Immature natural killer cell (primary cell): ENCODE data around the gene TEX36. TPM values are rescaled to one million over a fixed set of nuclear protein-coding genes. Genes with fewer than 3 reads are reported as not detected.
"Not testable (repeated sequence)": the region's sequence is repeated elsewhere in the genome, so short reads cannot be mapped to it uniquely, and the experiment has no call there.

Experiments
- DNase-seq, 3 donors: peaks; one replicate each; pipeline ENCODE4 v3.0.0; 2022; ENCODE audit warnings: mixed read lengths in 1 of 3
- H3K27ac Mint-ChIP-seq, 6 donors: one replicate each; pipeline ENCODE4 v1.8.0; 2020; ENCODE audit warnings: mixed read lengths in 6 of 6, mild to moderate bottlenecking in 5 of 6, inconsistent platforms in 4 of 6, moderate library complexity in 3 of 6
- H3K27me3 Mint-ChIP-seq, 3 donors: one replicate each; pipeline ENCODE4 v1.8.0; 2020 to 2021; ENCODE audit warnings: low read depth in 3 of 3, mild to moderate bottlenecking in 3 of 3, mixed read lengths in 3 of 3, moderate library complexity in 3 of 3, inconsistent platforms in 1 of 3
- H3K36me3 Mint-ChIP-seq, 3 donors: one replicate each; pipeline ENCODE4 v1.8.0; 2020; ENCODE audit warnings: mixed read lengths in 3 of 3, inconsistent platforms in 2 of 3, mild to moderate bottlenecking in 2 of 3
- H3K4me1 Mint-ChIP-seq, 2 donors: one replicate each; pipeline ENCODE4 v1.8.0; 2020; ENCODE audit warnings: inconsistent platforms in 2 of 2, mild to moderate bottlenecking in 2 of 2, mixed read lengths in 2 of 2, moderate library complexity in 1 of 2
- H3K4me3 Mint-ChIP-seq, 5 donors: one replicate each; pipeline ENCODE4 v1.8.0; 2020; ENCODE audit warnings: mild to moderate bottlenecking in 5 of 5, mixed read lengths in 5 of 5, inconsistent platforms in 3 of 5, moderate library complexity in 3 of 5
- H3K9me3 Mint-ChIP-seq, 6 donors: one replicate each; pipeline ENCODE4 v1.8.0; 2020; ENCODE audit warnings: mild to moderate bottlenecking in 6 of 6, mixed read lengths in 6 of 6, inconsistent platforms in 4 of 6, moderate library complexity in 3 of 6
- polyA plus RNA-seq, 3 donors: library from polyadenylated mRNA; unstranded; fragments of 300-500 nt; fragmentation: Illumina TruSeq; gene quantifications; one replicate each; pipeline ENCODE4 v1.2.3, GENCODE V29; 2021

The TEX36 gene
- polyA plus RNA-seq, 3 donors from 2014 or later: not detected

DNA sequence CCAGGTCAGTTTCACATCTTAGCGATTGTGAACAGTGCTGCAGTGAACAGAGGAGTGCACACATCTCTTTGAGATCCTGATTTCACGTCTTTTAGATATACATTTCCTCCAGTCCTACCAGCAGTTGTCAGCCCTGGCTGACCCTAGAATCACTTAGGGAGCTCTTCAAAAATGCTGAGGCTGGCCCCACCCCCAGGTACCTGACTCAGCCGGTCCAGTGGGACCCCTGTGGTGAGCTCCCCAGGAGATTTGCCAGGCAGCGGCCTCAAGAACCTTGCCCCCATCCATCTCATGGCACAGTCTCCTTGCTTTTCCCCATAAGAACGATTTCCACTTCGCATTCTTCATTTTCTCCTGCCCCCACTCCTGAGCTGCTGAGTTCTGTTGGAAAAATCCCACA, 45.5 kb downstream of the TEX36 start:
- no peaks in the 10 kb centered on the region for H3K4me1 Mint-ChIP-seq
- H3K36me3 Mint-ChIP-seq: no peaks in the 10 kb centered on the region
- H3K27ac Mint-ChIP-seq: no peak overlapping the region
- no peak overlapping the region for H3K4me3 Mint-ChIP-seq
- DNase-seq: no peak
- no peaks in the 10 kb centered on the region for H3K9me3 Mint-ChIP-seq
- H3K27me3 Mint-ChIP-seq: peaks cover 6 to 12% (median 11%) of the 10 kb centered on the region in 3 donors

DNA sequence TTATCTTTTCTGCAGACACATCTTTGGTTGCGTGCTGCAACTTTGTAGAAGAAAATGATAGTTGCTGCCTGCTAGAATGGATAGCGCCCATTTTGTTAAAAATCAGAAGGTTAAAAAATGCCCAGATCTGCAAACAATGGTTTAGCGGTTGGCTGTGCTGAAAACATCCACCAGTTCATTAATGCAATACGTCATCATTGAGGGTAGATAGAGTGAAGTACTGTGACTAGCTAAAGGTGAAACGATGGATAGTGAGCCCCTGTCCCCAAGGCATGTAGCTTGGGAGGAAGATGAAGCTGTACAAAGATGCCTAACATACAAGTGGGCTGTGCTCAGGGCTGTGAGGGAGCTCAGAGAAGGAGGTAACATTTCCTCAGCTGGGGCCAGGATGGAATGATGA, 48.4 kb downstream of the TEX36 start:
- Mint-ChIP-seq H3K4me1 (no peaks in the 10 kb centered on the region), H3K27ac (no peak overlapping the region), H3K36me3 (no peaks in the 10 kb centered on the region), H3K4me3 (no peak overlapping the region), H3K9me3 (no peaks in the 10 kb centered on the region), H3K27me3 (peaks cover 6 to 14% (median 8%) of the 10 kb centered on the region in 3 donors)
- DNase-seq: no peak

DNA sequence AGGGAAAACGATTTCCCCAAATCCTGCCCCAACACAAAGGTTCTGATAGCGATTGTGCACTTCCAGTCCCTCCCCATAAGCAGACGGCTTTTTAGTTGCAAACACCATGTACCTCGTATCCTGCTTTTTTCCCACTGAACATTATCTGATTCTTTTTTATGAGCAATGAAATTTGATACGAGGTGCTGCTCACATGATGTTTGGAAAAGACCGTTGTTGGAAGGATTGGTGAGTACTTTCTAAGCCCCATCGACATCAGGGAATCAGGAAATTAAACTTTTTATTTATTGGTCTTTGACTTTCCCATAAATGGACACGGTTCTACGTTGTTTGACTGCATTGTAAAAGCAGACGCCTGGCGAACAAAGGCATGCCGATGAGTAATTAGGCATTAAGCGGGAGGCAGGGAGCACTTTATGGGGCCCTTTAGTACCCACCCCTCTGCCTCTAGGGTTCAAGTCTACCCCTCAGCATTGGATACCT, 49.4 kb downstream of the TEX36 start:
- no peak for DNase-seq
- Mint-ChIP-seq H3K27me3 (peaks cover 6 to 11% (median 8%) of the 10 kb centered on the region in 3 donors), H3K27ac (no peak overlapping the region), H3K36me3 (no peaks in the 10 kb centered on the region), H3K9me3 (no peaks in the 10 kb centered on the region), H3K4me3 (no peak overlapping the region), H3K4me1 (no peaks in the 10 kb centered on the region)

DNA sequence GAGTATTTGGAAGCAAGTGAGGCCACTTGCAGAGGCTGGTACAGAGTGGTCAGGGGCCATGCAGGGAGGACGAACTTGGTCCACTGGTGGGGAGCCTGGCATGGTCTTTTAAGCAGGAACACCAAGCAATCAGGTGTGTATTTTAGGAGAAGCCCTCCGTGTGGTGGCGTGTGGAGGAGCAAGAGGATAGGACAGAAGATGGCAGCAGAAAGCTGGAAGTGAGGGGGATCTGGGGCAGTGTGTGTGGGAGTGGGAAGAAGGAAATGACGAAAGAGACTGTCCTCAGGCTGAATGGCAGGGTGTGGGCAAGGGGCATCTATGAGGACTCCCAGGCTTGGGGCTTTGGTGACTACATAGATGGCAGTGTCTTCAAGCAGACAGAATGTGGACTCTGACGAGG, 51.2 kb downstream of the TEX36 start:
- no peak for DNase-seq
- Mint-ChIP-seq H3K9me3 (no peaks in the 10 kb centered on the region), H3K4me1 (no peaks in the 10 kb centered on the region), H3K27ac (no peak overlapping the region), H3K4me3 (no peak overlapping the region), H3K27me3 (peaks cover 4 to 11% (median 7%) of the 10 kb centered on the region in 3 donors), H3K36me3 (no peaks in the 10 kb centered on the region)

DNA sequence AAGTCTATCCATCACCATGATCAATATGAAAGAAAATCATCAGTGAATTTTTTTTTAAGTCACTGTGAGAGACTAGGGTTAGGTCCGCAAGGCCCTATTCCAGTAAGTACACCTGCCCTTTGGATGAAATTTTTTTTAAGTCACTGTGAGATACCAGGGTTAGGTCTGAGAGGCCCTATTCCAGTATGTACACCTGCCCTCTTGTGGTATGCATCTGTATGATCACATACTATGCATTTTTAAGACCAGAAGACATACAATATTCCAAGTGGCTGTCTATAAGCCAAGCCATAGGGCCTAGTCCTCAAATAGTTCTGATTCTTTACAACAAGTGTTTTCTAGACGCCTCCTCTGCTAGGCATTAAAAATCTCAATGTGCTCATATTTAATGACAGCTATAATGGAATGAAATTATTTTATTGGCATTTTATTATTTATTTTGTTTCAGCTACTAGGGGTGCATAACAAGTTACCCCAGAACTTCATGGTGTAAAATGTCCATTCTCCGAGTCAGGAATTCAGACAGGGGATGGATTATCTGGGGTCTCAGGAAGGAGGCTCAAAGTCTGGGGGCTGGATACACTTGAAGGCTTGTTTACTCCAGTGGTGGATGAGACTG, 53.1 kb downstream of the TEX36 start:
- Mint-ChIP-seq H3K4me3 (no peak overlapping the region), H3K4me1 (no peaks in the 10 kb centered on the region), H3K27me3 (peaks cover 7 to 15% (median 8%) of the 10 kb centered on the region in 3 donors), H3K36me3 (no peaks in the 10 kb centered on the region), H3K9me3 (no peaks in the 10 kb centered on the region), H3K27ac (no peak overlapping the region)
- DNase-seq: no peak

DNA sequence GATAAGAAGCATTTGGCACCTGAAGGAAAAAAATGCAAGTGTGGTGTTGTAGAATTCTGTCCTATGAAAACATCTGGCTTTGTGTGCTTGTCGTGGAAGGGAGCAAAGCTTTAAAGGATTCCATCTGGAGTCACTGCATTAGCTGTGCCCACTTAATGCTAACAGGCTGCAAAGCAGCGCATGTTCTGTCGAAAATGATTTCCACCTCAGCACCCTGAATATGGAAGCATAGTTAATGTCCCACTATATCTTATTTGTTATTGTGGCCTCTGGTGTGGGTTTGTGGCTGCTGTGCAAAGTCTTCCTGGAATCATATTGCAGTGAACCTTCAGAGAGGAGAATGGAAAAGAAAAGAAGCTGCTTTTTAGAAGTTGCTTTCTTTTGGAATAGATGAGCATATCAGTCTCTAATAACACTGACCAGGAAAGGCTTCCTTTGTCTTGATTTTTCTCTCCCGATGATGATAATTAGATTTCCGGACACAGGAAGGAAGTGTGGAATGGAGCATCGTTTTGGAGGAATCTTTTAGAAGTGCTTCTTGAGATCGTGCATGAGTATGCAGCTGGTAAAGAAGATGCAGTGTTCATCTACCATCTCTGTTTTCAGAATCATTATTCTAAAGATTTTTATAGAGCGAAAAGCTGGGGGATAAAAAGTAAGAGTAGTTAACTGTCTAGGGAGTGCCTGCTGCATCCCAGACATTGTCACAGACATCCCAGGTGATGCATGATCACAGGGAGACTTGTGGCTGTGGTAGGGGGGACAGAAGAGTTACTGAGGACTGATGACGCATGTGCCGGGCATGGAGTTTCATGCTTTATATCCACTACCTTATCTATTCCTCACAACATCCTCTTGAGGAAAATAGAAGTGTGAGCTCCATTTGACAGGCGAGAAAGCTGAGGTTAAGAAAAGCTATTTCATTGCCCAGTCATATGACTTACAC, 54.6 kb downstream of the TEX36 start:
- no peak overlapping the region for H3K4me3 Mint-ChIP-seq
- H3K9me3 Mint-ChIP-seq: no peaks in the 10 kb centered on the region
- H3K4me1 Mint-ChIP-seq: no peaks in the 10 kb centered on the region
- no peak overlapping the region for H3K27ac Mint-ChIP-seq
- peaks cover 6 to 12% (median 7%) of the 10 kb centered on the region in 3 donors for H3K27me3 Mint-ChIP-seq
- no peak for DNase-seq
- H3K36me3 Mint-ChIP-seq: no peaks in the 10 kb centered on the region

DNA sequence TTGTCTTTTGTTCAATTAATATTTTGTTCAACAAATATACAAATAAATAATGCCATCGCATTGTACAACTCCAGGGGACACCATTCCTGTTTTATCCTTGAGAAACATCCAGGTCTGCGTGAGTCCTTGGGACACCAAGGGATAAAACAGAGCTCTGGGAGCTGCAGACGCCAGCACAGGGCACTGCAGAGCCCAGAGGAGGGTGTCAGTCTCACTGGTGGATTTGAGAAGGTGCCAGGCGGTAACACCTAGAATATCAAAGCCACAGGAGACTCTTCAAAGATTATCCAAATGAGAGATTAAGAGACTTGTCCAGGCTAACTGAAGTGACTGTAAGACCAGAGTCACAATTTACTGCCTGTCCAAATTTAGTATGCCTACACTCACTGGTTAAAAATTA, 55.3 kb downstream of the TEX36 start:
- DNase-seq: no peak
- no peak overlapping the region for H3K4me3 Mint-ChIP-seq
- H3K36me3 Mint-ChIP-seq: no peaks in the 10 kb centered on the region
- H3K27me3 Mint-ChIP-seq: peaks cover 6 to 16% (median 7%) of the 10 kb centered on the region in 3 donors
- no peaks in the 10 kb centered on the region for H3K9me3 Mint-ChIP-seq
- no peaks in the 10 kb centered on the region for H3K4me1 Mint-ChIP-seq
- no peak overlapping the region for H3K27ac Mint-ChIP-seq

DNA sequence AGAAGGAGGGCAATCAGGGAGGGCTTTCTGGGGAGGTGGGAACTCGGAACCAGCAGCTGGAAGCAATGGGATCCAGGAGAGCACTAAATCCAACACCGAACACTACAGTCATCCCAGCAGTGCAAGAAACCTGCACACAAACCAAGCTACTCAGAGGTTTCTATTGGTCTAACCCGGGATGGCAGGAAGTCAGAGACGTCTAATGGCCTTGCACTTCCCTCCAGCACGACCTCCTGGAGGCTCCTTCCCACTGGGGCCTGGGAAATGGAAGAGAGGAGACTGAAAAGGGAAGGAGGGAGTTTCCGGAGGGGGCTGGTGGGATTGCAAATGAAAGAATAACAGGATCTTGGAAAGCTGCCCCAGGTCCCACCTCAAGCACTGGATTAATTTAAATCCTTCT, 56.3 kb downstream of the TEX36 start:
- no peak overlapping the region for H3K27ac Mint-ChIP-seq
- DNase-seq: no peak
- H3K9me3 Mint-ChIP-seq: no peaks in the 10 kb centered on the region
- H3K27me3 Mint-ChIP-seq: peaks cover 6 to 9% (median 7%) of the 10 kb centered on the region in 3 donors
- no peaks in the 10 kb centered on the region for H3K36me3 Mint-ChIP-seq
- no peak overlapping the region for H3K4me3 Mint-ChIP-seq
- no peaks in the 10 kb centered on the region for H3K4me1 Mint-ChIP-seq

DNA sequence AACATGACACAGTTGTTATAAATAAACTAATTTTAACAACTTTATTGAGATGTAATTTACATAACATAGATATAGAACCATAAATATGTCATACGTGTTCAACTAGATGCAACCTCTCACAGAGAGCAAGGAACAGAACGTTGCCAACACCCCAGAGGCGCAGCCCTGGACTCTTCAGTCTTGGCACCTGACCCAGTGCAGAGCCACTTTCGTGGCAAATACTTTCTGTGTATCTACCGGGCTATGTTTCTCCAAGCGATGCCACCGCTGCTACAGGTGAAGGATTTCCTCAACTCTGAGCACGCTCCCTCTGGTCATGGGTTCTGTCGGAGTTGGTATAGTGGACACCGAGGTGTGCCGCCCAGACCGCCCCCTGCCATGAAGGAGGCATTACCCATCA, 57.4 kb downstream of the TEX36 start:
- Mint-ChIP-seq H3K9me3 (no peaks in the 10 kb centered on the region), H3K27me3 (peaks cover 9% of the 10 kb centered on the region in 3 donors), H3K4me3 (no peak overlapping the region), H3K27ac (no peak overlapping the region), H3K4me1 (no peaks in the 10 kb centered on the region), H3K36me3 (no peaks in the 10 kb centered on the region)
- DNase-seq: no peak

DNA sequence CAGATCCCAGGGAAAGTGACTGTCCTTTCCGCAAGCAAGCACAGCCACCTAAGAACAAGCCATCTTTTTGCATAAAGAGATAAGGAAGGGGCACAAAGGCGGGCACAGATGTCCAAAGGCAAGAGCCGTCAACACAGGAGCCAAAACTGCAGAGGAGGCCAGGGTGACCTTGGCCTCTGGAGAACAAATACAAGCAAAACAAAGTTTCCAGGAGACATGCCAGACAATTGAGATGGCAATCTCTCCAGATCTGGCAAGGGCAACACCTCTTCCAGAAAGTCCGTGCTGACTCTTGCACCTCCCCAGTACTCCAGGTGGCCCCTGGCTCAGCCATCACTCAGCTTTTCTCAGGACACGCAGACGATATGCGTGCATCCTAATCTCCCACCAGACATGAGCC, 58.2 kb downstream of the TEX36 start:
- Mint-ChIP-seq H3K27me3 (peaks cover 9 to 10% (median 9%) of the 10 kb centered on the region in 3 donors), H3K9me3 (no peaks in the 10 kb centered on the region), H3K36me3 (no peaks in the 10 kb centered on the region), H3K4me3 (no peak overlapping the region), H3K27ac (no peak overlapping the region), H3K4me1 (no peaks in the 10 kb centered on the region)
- DNase-seq: no peak

DNA sequence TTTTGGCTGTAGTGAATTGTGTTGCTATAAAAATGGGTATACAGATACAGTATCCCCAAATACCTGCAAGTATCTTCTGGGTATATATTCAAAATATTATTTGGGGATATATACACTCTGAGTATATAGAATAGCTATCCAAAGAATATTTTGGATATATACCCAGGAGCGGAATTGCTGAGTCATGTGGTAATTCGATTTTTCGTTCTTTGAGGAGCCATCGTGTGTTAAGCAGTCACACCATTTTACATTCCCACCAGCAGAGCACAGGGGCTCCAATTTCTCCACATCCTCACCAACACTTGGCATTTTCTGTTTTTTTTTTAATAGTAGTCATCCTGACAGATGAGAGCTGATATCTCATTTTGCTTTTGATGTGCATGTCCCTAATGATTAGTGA, 61.9 kb downstream of the TEX36 start:
- Mint-ChIP-seq H3K27ac (no peak overlapping the region), H3K27me3 (peaks cover 3 to 7% (median 5%) of the 10 kb centered on the region in 3 donors), H3K4me1 (no peaks in the 10 kb centered on the region), H3K4me3 (no peak overlapping the region), H3K36me3 (no peaks in the 10 kb centered on the region), H3K9me3 (peaks cover 0 to under 1% (median 0%) of the 10 kb centered on the region in 6 donors)
- no peak for DNase-seq

DNA sequence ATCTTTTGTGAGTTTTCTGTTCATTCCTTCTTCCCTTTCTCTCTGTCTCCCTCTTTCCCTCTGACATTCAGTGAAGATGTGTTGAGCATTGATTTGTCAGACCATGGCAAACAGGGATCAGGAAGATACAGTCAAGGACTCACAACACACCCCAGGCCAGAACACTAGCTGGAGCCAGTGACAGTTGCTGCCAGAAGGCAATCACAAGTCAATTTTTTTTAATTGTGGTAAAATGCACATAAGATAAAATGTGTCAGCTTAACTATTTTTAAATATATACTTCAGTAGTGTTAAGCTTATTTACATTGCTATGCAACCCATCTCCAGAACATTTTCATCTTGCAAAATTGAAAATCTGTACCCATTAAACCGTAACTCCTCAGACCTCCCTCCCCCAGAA, 62.6 kb downstream of the TEX36 start:
- Mint-ChIP-seq H3K9me3 (peaks cover 0 to 1% (median 0%) of the 10 kb centered on the region in 6 donors), H3K4me3 (no peak overlapping the region), H3K36me3 (no peaks in the 10 kb centered on the region), H3K4me1 (no peaks in the 10 kb centered on the region), H3K27ac (no peak overlapping the region), H3K27me3 (peaks cover 3 to 7% (median 5%) of the 10 kb centered on the region in 3 donors)
- no peak for DNase-seq

DNA sequence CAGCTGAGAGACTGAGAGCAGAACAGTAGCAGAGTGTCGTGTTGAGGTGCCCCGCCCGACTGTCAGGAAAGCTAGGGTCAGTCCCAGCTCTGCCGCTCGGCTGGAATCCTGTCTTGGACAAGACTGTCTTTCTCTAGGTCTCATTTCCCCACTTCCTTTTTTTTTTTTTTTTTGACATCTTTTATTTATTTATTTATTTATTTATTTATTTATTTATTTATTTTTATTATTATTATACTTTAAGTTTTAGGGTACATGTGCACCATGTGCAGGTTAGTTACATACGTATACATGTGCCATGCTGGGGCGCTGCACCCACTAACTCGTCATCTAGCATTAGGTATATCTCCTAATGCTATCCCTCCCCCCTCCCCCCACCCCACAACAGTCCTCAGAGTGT, 69.9 kb downstream of the TEX36 start:
- not testable (repeated sequence) for H3K9me3 Mint-ChIP-seq, DNase-seq, H3K4me1 Mint-ChIP-seq, H3K4me3 Mint-ChIP-seq, H3K27ac Mint-ChIP-seq, H3K36me3 Mint-ChIP-seq, H3K27me3 Mint-ChIP-seq

DNA sequence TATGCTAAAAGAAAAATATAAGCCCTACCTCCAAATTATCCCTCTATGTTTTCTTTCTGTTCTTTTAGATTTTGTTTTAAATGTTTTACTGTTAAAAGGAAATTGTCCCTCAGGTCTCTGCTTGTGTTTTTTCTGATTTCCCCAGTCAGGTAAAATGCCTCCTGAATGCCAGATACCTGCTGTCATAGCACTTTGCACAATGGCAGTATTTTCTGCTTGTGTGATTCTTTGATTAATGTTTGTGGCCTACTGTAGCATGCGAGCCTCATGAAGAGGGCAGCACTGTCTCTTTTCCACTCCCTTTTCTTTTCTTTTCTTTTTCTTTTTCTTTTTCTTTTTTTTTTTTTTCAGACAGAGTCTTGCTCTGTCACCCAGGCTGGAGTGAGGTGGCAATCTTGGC, 71.2 kb downstream of the TEX36 start:
- peaks cover 0 to 1% (median 0%) of the 10 kb centered on the region in 6 donors for H3K9me3 Mint-ChIP-seq
- H3K27me3 Mint-ChIP-seq: peaks cover 0 to 3% (median 2%) of the 10 kb centered on the region in 3 donors
- no peak overlapping the region for H3K4me3 Mint-ChIP-seq
- no peaks in the 10 kb centered on the region for H3K4me1 Mint-ChIP-seq
- no peak overlapping the region for H3K27ac Mint-ChIP-seq
- DNase-seq: no peak
- no peaks in the 10 kb centered on the region for H3K36me3 Mint-ChIP-seq
